Epithelial cell of esophagus (primary cell): ENCODE data around the gene ILRUN.
"Not testable (repeated sequence)": the region's sequence is repeated elsewhere in the genome, so short reads cannot be mapped to it uniquely, and the experiment has no call there.

Source experiments
- DNase-seq: peaks from one replicate; pipeline ENCODE4 v3.0.0; 2010; ENCODE audit warnings: low read depth
- H3K4me3 ChIP-seq: 2 replicates; pipeline ENCODE4 v1.5.1; 2011; ENCODE audit warnings: mild to moderate bottlenecking, low read length, control low read depth
- CTCF ChIP-seq: IDR thresholded peaks from 2 replicates; pipeline ENCODE4 v1.5.1; 2011; ENCODE audit warnings: low read depth, mild to moderate bottlenecking, low read length, control low read depth, inconsistent platforms; ENCODE audit not compliant: insufficient read depth; ENCODE audit errors: missing control alignments

ILRUN gene

GRCh38 chr6:34680802-34681515, 15.6 kb downstream of the ILRUN start:
- TF ChIP-seq CTCF, result no peak
- peak; percentile 61 for DNase-seq
- no peak overlapping the region for H3K4me3 ChIP-seq

GRCh38 chr6:34680313-34680712, 16.3 kb downstream of the ILRUN start:
- not testable (repeated sequence) for H3K4me3 ChIP-seq, DNase-seq

- no peak for DNase-seq
- no peak overlapping the region for H3K4me3 ChIP-seq
- TF ChIP-seq CTCF, result no peak
Measured at GRCh38 chr6:34679552-34680253, 16.9 kb downstream of the ILRUN start.

- DNase-seq, result no peak
- H3K4me3 ChIP-seq, result no peak overlapping the region
- no peak for TF ChIP-seq CTCF
Measured at GRCh38 chr6:34676140-34676539, 20.4 kb downstream of the ILRUN start.

DNA sequence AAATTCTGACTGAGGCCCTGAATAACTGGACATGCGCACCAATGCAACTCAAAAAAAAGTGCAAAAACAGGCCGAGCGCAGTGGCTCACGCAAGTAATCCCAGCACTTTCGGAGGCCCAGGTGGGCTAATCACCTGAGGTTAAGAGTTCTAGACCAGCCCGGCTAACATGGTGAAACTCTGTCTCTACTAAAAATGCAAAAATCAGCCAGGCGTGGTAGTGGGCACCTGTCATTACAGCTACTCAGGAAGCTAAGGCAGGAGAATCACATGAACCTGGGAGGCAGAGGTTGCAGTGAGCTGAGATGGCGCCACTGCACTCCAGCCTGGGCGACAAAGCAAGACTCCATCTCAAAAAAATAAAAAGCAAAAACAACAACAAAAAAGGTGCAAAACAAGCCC, 21.6 kb downstream of the ILRUN start:
- H3K4me3 ChIP-seq, DNase-seq: not testable (repeated sequence)

DNA sequence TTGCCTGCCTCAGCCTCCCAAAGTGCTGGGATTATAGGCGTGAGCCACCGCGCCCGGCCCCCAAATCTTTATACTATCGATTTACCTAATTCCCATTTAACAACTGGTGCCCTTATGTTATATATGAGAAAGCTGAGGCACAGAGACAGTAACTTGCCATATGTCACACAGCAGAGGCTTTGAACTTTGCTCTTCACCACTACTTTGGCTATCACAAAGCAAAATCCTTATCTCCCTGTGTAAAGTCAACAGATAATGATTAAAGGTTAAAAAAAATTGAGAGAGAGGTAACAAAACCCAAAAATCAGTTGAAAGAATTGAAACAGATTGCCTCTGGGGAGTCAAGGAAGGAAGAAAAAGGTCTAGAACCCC, 22.3 kb downstream of the ILRUN start:
- H3K4me3 ChIP-seq, result no peak overlapping the region
- TF ChIP-seq CTCF, result no peak
- no peak for DNase-seq

GRCh38 chr6:34673064-34673463, 23.5 kb downstream of the ILRUN start:
- TF ChIP-seq CTCF, result no peak
- DNase-seq, result no peak
- H3K4me3 ChIP-seq, result no peak overlapping the region

- no peak for DNase-seq
Measured at GRCh38 chr6:34672657-34673043, 23.9 kb downstream of the ILRUN start.

More at GRCh38 chr6:34672657-34673043, 23.9 kb downstream of the ILRUN start:
- TF ChIP-seq CTCF, result no peak
- H3K4me3 ChIP-seq, result no peak overlapping the region
